Measurements from ENCODE around the gene ZNF746. TPM values are rescaled to one million over a fixed set of nuclear protein-coding genes. Genes with fewer than 3 reads are reported as not detected.

ZNF746 gene
- total and polyA plus RNA-seq, 9 of the 15 experiments (the other 6 are each of a cell fraction or from before 2014, with no cell fraction given) = 1.7 to 31.6 (median 13.3) TPM

GRCh38 chr7:149494738-149495368 lies 2.8 kb downstream of the ZNF746 start (continued):
- TF ChIP-seq ZNF592 (IDR thresholded peaks at IDR 0.05) (peak; percentile 95), SRSF1 (IDR thresholded peaks at IDR 0.05; ENCODE audit: low read depth, low read length) (no peak), ZFP1 (CRISPR knock-in tag; IDR thresholded peaks at IDR 0.05) (no peak), NFRKB (IDR thresholded peaks at IDR 0.05; ENCODE audit: low read depth) (peak; percentile 77; the same call in 1 of the 2 replicates), U2AF2 (optimal IDR thresholded peaks at IDR 0.05; ENCODE audit: low read depth, low read length) (no peak), ETV1 (tag; conservative IDR thresholded peaks at IDR 0.05; ENCODE audit: low read depth) (peak; percentile 69), ETS1 (conservative IDR thresholded peaks at IDR 0.05; ENCODE audit: control insufficient read depth, low read depth, low read length) (no peak), BRF2 (IDR thresholded peaks at IDR 0.05; ENCODE audit: borderline replicate concordance, insufficient read depth, insufficient read length) (no peak), XRCC4 (IDR thresholded peaks at IDR 0.05; ENCODE audit: extremely low read depth, insufficient read depth, insufficient read length) (no peak), ZFP30 (CRISPR knock-in tag; IDR thresholded peaks at IDR 0.05; ENCODE audit: borderline replicate concordance) (no peak), ZNF41 (CRISPR knock-in tag; conservative IDR thresholded peaks at IDR 0.05) (no peak), TFAM (CRISPR knock-in tag; conservative IDR thresholded peaks at IDR 0.05) (no peak), JUND (IDR thresholded peaks at IDR 0.05; ENCODE audit: borderline replicate concordance, low read depth, low read length) (0 out of 2 replicates have a peak, but pooled peaks have one; percentile 23), JUND (tag; IDR thresholded peaks at IDR 0.05; ENCODE audit: borderline replicate concordance, low read depth, low read length) (peak; percentile 43; the same call in 1 of the 3 replicates), GATAD2B (IDR thresholded peaks at IDR 0.05; ENCODE audit: borderline replicate concordance) (no peak), TGIF2 (CRISPR knock-in tag; IDR thresholded peaks at IDR 0.05) (no peak), ZNF239 (CRISPR knock-in tag; IDR thresholded peaks at IDR 0.05) (no peak), ILF3 (IDR thresholded peaks at IDR 0.05; ENCODE audit: borderline replicate concordance) (no peak), POLR3A (IDR thresholded peaks at IDR 0.05; ENCODE audit: borderline replicate concordance, extremely low read depth, insufficient read depth, insufficient read length) (no peak), PTBP1 (IDR thresholded peaks at IDR 0.05; ENCODE audit: low read depth, low read length) (no peak)
- TF ChIP-seq, protein P1, sequence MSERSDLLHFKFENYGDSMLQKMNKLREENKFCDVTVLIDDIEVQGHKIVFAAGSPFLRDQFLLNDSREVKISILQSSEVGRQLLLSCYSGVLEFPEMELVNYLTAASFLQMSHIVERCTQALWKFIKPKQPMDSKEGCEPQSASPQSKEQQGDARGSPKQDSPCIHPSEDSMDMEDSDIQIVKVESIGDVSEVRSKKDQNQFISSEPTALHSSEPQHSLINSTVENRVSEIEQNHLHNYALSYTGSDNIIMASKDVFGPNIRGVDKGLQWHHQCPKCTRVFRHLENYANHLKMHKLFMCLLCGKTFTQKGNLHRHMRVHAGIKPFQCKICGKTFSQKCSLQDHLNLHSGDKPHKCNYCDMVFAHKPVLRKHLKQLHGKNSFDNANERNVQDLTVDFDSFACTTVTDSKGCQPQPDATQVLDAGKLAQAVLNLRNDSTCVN (CRISPR knock-in tag; IDR thresholded peaks at IDR 0.05) = 0 out of 2 replicates have a peak, but pooled peaks have one; percentile 24

All from K562 (cell line).